Activated gamma-delta T cell (primary cell): ENCODE data around the gene OR10AD1.

Source experiments
- DNase-seq: peaks from one replicate; lab custom pipeline; 2025; lab: John Stamatoyannopoulos, UW

OR10AD1 gene

DNA sequence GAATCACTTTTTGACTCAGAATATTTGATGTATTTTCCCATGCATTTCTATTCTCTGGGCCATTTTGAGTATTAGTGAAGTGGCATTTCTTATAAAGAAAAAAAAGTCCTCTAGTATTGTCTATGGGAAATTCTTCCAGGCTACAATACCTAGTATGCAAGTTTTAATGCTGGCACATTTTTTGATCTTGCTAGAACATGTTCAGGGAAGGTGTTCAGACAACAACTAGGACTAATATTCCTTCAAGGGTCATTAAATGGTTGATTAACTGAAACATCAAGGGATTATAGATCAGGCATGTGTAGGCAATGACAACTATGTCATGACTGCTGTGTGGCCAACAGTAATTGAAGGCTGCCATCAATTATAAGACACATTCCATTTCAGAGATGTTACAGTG, 12.0 kb downstream of the OR10AD1 start:
- DNase-seq = no peak

DNA sequence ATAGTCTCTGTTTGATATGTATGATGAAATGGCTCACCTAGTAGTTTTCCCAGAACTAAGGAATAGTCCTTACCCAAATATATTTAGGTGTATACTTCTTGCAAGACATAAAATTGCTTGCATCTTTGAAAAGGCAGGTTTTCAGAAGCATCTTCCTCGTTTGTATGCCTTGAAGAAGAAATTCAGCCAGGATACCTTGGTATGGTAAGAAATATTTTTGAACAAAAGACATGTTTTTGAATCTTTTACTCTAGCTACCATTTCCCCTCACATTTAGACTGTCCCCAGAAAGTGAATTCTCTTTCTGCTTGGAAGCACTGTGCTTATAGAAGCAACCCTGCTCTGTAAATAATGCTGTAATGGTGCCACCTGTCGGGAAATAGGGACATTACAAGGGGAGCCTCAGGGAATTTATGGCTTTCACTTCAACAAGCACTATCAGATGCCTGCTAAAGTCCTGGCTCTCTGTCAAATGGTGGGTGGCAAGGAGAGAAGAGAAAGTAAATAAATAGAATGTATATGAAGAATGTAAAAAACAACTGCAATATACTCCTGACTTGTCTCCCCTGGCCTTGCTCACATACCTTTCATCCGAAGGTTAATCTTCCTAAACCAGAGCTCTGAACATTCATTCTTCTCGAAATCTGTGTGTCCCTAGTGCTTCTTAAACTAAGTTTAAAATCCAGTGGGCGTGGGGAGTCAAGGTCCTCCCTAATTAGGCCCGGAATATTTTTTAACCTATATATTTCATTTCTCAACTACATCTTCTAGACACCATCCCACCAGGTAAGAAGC, 13.6 kb downstream of the OR10AD1 start:
- DNase-seq = no peak

DNA sequence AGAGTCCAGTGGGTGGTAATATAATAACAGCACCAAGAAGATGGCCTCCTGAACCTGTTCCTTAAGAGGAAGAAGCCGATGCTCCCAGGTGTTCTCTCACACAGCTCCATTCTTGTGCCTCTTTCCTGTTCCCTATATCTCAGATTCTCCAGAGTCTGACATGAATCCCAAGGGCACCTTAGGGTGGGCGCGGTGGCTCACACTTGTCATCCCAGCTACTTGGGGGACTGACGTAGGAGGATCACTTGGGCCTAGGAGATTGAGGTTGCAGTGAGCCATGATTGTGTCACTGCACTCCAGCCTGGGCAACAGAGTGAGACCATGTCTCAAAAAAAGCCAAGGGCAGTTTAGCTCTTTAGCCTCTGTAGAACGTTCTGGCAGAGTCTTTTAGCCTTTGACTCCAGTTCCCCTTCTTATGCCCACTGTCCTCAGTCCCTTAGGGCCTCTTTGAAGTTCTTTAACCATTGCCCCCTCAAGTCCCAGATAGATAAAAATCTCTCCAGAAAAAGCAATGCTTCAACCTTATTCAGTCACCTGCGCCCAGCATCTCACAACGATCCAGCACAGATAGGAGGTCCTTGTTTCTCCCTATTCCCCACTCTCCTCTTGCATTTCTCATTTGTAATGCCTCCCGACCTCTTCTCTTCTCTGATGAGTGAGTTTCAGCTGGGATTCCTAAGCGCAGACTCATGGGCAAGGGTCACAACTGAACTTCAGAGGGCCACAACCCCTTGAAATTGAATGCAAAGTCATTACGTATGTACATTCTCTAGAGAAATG, 15.0 kb downstream of the OR10AD1 start:
- DNase-seq = no peak

DNA sequence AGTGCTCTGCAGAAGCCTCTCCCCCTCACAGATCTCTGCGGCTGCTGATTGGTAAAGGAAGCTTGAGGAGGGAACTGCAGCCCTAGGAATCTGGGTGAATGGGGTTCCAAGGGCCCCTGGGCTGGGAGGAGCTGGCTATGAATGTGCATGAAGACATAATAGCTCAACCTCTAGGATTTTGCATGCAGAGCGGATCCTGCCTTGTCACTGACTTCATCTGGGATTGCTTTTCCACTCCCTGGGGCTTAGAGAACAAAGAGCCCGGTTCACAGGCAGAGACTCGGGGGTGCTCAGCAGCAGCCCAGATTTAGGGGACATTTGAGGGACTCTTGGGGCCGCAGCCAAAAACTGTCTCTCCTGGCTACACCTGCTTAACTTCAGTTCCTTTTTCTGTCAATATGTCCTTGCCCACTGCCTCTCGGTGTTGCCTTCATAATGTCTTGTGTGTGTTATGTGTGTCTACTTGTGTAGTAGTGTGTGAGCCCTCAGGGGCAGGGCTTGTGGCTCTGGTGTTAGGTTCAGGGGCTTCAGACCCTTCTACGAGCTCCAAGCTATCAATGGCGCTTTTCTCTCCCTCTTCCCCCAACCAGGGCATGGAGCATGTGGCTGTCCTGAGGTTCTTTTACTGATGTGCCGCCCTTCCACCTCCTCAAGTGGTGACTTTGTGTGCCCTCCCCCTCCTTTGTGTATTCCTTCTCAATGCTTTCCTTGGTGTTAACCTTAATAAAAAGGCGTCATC, 17.7 kb downstream of the OR10AD1 start:
- no peak for DNase-seq

DNA sequence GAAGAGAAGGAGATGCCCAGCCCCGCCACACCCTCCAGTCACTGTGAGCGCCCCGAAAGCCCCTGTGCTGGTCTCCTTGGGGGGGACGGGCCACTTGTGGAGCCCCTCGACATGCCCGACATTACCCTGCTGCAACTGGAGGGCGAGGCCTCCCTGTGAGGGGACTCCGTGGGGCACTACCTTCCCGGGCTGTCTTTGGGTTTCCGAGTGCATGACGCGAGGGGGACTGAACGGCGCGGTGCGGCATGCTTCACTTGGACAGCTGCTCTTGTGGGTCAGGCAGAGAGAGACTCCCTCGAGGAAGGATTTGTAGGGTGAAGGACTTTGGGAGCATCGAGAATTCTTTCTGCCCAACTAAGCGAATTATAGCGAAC, 18.6 kb downstream of the OR10AD1 start:
- no peak for DNase-seq

DNA sequence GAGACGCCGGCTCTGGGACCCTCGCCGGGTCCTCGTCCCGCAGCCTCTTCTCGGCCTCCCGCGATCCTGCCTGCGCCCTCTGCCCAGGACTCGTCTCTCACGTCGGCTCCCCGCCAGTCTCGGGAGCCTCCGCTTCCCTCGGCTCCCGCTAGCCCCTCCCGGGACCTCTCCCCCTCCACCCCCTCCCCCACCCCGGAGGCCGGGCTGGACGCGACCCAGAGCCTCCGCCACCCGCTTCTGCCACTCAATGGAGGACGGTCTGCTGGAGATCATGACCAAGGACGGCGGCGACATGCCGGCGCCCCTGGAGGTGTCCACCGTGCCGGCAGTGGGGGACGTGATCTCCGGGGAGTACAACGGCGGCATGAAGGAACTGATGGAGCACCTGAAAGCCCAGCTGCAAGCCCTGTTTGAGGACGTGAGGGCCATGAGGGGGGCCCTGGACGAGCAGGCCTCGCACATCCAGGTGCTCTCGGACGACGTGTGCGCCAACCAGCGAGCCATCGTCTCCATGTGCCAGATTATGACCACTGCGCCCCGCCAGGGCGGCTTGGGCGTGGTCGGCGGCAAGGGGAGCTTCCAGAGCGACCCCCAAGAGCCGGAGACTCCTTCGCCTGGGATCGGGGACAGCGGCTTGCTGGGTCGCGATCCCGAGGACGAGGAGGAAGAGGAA, 19.1 kb downstream of the OR10AD1 start:
- no peak for DNase-seq

DNA sequence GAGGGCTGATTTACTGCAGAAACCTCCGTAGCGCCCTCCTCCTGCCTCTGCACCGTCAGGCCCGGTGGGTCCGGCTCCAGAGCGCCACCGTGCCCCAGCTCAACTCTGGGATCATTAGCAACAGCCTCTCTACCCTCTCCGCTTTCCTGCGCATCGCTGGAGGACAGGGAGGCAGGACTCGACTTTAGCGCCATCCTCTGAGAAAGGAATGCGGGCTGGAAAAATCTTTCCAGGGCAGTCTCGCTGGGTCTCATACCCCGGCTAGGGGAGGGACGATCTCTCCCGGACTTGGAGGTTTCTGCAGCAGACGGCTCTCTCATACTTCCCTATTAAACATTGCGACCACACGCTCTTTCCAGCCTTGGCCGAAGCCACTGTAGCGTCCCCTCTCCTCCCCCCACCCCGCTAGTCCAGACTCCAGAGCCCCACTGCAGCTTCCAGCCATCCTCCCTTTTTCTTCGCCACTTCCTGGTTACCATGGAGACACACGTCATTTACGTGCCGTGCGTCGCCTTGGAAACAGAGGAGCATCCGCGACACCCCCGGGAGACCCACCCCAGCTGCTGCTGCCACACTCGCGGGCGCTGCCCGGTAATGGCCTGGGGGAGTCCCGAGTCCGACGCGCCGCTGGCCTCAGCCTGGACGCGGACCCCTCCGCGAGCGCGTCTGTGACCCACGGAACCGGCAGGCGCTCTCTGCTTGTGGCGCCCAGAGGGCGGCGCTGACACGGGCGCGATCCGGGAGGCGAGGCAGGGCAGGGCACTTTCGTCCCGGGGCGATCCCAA, 19.8 kb downstream of the OR10AD1 start, which contains the start of gene CCDC184:
Gene CCDC184 (plus strand): TSS at position 554 of the 785 bp plus-strand sequence. CDS start 479 bp downstream, outside the sequence.
- DNase-seq = peak; percentile 39

DNA sequence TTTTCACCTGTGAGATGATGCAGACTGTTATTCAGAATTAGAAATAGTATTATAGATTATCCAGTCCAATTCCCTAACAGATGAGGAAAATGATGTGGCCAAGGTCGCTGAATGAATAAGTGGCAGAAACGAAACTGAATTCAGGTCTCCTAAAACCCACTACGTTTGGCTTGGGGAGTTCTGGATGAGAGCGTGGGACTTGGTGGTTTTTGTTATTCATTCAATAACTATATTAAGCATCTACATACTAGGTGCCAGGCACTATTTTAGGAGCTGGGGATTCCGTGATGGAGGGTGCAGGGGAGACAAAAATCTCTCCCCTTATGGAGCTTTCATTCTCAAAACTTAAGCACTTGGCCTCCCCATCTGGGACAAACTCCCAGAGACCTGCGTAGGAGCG, 20.5 kb downstream of the OR10AD1 start:
- no peak for DNase-seq

DNA sequence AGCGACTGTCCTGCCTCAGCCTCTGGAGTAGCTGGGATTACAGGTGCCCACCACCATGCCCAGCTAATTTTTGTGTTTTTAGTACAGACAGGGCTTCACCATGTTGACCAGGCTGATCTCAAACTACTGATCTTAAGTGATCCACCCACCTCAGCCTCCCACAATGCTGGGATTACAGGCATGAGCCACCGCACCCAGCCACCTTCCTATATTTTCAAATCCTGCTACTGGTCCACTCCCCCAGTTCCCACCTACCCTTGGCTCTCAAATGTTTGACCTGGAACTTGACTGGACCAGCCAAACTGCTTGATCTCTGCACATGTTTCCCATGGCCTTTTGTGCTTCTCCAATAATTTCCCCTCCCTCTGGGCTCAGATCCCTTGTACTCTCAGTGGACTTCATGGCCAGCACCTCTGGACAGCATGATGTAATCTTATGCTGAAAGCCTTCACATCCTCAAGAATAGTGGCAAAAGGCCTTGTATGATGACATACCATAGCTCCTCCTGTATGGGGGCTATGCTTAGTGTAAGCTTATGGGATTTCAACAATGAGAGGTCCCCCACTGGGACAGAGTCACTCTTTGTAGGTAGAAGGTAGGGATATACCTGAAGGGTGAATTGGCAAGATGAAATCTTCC, 22.1 kb downstream of the OR10AD1 start:
- no peak for DNase-seq

DNA sequence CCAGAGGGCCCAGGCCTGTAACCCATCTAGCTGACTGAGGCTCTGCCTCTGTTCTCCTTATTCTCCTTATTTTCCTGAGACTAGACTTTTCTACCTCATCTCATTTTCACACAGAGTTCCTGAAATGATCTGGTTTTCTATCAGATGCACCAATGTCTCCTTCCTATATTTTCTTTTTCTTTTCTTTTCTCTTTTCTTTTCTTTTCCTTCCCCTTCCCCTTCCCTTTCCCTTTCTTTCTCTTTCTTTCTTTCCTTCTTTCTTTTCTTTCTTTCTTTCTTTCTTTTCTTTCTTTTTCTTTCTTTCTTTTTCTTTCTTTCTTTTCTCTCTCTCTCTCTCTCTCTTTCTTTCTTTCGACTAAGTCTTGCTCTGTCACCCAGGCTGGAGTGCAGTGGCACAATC, 22.7 kb downstream of the OR10AD1 start:
- no peak for DNase-seq

DNA sequence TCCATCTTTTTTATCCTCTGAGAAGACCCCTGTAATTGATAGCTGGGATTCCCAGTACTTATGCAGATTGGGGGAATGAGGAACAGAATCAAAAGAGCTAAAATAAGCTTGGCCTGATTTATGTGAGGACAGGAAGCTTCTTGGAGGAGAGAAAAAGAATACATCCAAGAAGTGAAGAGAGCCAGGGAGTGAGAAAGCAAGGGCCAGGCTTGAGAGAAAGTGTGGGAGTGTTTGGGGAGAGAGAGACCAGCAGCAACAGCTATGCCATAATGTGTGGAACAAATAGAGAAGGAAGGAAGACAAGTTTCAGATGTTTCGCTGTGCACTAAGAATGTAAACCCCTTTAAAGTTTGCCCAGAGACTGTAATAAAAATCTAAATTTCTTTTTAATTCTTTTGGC, 23.6 kb downstream of the OR10AD1 start:
- DNase-seq = no peak

DNA sequence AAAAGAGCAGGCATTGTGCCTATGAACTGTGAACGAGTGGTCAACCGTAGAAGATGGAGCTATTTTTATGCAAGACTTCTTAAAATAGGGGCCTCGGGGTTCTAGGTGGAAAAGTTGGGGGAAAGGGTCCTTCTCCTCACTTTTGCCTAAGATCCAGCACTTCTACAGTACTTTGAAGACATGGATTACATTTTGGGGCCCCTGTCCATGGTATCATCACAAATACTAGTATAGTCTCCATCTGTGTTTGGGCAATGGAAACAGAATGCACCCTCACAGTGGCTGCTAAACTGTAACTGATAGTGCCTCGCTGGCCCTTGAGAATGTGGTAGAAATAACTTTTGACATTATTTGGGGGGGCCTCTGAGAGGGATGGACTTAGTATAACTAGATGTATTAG, 25.1 kb downstream of the OR10AD1 start:
- DNase-seq = no peak

DNA sequence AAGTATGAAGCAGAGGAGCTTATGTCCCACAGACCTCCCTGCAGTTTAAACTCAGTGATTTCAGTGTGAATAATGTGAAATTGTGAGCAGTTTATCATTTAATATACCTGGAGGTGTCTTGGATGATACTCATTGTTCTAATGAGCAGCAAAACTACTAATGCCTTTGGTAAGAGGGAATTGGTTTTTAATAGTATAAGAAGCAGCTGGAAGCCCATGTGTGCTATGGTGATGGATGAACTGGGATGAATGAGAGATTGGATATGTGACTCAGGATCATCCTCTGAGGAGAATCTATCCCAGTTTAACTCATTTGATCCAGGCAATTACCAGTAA, 26.7 kb downstream of the OR10AD1 start:
- DNase-seq = no peak

DNA sequence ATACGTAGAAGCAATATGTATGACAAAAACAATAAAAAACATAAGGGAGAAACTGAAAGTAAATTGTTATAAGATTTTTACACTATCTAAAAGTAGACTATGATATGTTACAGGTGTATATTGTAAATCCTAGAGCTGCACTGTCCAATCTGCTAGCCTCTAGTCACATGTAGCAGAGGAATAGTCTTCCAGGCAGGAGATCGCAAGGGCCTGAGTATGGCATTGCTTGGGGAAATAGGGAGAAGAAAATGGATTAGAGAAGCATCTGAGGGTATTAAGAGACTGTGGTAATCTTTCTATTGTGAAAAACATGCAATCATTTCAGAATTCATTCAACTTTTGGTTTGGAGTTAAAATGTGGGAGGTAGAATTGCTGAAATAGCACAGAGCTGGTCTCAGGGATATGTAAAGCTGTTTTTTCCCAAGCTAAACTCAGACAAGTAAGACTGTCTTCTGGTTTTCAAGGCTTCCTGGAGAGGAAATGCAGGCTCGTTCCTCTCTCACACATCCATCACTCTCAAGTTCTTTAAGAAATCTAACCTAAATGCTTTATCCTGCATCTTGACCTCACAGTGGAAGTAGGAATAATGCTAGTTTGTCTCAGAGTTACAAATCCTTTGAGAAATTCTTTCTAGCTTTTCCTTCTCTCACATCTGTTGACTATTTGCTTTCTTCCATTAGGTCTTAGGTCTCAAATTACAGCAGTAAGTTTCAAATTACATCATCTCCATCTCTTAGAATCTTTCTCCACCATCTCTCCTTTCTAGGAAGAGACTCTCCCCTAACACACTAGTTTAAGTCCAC, 27.3 kb downstream of the OR10AD1 start:
- DNase-seq = no peak

DNA sequence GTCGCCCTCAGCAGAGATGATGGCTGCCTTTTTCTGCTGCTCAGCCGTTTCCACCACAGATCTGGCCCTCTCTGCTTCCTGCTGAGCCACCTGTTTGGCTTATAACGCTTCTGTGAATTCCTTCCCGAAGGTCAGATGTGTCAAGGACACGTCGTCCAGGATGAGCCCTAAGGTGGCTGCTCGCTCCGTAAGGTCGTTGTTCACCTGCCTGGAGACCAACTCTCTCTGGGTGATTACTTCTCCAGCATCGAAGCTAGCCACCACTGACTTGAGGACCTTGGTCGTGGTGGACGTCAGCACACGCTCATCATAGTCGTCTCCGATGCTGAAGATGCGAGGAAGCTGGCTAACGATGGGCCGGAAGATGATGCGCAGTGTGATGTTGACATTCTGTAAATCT, 34.1 kb downstream of the OR10AD1 start:
- DNase-seq = no peak

DNA sequence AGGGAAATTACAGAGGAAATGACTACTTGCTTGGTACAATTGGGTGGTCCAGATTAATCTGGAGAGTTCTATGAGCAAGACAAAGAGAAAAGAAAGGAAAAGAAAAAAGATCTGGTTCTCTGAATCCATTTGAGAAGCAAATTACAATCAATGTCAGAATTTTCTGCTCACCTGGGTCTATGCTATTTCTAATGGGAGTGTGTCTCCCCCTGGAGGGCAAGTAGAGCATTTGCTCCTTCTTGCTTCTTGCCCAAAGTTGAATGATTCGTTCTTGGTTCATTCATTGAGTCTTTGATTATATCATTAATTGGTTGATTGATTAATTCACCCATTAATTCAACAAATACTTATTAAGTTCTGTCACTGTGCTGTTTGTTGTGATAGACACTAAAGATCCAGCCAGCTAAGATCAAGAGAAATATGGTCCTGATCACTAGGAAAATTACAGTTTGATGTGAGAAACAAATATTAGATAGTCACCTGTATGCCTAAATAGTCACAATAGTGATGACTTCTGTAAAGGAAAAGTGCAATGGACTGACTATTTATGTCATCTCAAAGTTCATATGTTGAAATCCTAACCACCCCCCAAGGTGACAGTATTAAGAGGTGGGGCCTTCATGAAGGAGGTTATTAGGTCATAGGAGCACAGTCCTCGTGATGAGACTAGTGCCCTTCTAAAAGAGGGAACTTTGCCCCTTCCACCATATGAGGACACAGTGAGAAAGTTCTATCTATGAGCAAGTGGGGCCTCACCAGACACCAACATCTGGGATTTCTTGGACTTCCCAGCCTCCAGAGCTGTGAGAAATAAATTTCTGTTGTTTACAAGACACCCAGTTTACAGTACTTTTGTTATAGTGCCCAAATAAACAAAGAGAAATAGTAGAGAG, 37.8 kb downstream of the OR10AD1 start:
- no peak for DNase-seq

DNA sequence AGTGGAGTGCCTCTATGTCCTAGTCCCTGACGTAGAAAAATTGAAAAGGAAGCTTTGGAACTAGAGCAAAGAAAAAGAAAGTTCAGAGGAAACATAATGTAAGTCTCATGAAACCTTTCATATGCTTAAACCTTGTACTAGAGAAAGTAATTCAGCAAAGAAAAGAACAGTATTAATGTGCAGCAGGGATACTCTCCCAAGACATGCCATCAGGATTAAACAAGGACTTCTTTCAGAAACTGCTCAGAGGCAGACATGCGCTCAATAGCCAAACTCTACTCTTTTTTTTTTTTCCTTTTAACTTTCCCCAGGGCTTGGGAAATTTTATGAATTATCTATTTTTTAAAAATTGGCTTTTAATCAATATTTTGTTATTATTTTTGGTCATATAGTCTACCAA, 38.6 kb downstream of the OR10AD1 start:
- no peak for DNase-seq

DNA sequence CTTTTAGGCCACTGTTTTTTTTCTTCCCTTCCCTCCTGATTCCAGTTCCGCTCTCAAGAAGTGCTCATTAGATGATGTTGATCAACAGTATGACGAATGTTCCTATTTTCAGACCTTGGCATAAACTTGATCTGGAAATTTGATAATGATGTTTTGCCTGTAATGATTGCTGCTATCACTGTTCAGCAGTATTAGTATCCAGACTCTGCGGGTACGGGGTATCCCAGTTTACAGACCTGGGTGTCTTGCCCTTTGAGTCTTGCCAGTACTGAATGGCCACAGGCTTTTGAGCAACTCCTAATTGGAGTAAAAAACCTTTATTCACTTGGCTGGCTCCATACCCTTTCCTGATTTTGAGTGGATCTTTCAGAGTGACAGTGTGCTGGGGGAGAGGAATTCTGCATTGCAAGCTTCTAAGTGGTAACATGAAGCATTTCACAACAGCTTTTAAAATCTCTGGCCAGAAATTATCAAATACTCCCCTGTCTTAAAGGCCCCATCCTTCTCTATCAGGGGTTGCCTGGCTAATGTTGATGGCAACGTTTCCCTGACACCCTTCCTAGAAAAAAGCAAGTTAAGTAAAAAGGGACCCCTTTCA, 39.8 kb downstream of the OR10AD1 start:
- no peak for DNase-seq

DNA sequence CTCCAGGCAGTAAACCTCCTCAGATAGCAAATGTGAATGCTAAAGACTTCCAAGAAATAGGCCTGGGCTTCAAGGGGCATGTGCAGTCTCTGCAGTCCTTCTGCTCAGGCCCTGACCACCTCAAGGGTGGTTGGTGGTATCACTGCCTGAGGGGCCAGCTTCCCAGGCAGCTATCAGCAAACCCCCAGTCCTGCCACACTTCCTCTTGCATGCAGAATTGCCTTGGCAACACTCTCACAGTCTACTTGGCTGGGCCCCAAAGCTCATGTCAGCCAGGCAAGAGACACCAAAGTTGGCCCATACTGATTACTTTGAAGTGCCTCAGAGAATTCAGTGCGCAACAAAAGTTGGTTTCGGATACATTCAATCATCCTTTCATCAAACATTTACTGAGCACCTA, 42.3 kb downstream of the OR10AD1 start:
- no peak for DNase-seq
